Esophagus muscularis mucosa (tissue), 4 donors: Measurements from ENCODE around the gene CCDC198.

Source experiments
- EP300 ChIP-seq: sonication (generic); formaldehyde crosslinking; IDR thresholded peaks from one replicate; pipeline ENCODE4 v1.6.1; 2017; ENCODE audit warnings: antibody characterized with exemption
- POLR2A ChIP-seq: fragments of 450-650 bp; IDR thresholded peaks from one replicate; pipeline ENCODE4 v1.6.1; 2017; ENCODE audit warnings: antibody characterized with exemption, moderate library complexity, mild to moderate bottlenecking, low read depth
- POLR2AphosphoS5 ChIP-seq, 2 donors: sonication (generic); formaldehyde crosslinking; IDR thresholded peaks; one replicate each; pipeline ENCODE4 v1.6.1; 2017; ENCODE audit warnings: antibody characterized with exemption in 2 of 2
- TF ChIP-seq, protein P1 (sequence below), 3 experiments: fragments of 200-600 bp in 2 of 3; fragments of 450-650 bp in 1 of 3; sonication (generic) in 2 of 3; IDR thresholded peaks; one replicate each; pipeline ENCODE4 v1.5.1; 2017 to 2019; ENCODE audit warnings: antibody characterized with exemption in 3 of 3, mild to moderate bottlenecking in 2 of 3, moderate library complexity in 1 of 3

DNA sequence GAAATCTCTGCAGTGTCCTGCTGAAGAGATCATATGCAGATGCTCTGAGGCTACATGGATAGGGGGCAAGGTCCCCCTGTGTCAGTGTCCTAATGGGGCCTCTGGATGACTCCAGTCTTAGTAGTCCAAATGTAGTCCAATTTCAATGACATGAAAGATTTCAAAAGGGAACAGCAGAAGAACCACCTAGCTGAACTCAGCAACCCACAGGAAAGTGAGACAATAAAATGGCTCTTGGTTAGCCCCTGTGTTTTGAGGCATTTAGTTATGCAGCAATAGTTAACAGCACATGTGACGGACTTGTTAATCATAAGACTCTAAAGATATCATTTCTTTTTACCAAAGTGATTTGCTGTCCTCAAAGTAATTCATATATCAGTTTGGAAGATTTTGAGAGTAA, 22.7 kb downstream of the CCDC198 start:
- TF ChIP-seq EP300 (no peak), POLR2AphosphoS5 (IDR thresholded peaks at IDR 0.05) (no peak), POLR2A (no peak)
- TF ChIP-seq, protein P1, sequence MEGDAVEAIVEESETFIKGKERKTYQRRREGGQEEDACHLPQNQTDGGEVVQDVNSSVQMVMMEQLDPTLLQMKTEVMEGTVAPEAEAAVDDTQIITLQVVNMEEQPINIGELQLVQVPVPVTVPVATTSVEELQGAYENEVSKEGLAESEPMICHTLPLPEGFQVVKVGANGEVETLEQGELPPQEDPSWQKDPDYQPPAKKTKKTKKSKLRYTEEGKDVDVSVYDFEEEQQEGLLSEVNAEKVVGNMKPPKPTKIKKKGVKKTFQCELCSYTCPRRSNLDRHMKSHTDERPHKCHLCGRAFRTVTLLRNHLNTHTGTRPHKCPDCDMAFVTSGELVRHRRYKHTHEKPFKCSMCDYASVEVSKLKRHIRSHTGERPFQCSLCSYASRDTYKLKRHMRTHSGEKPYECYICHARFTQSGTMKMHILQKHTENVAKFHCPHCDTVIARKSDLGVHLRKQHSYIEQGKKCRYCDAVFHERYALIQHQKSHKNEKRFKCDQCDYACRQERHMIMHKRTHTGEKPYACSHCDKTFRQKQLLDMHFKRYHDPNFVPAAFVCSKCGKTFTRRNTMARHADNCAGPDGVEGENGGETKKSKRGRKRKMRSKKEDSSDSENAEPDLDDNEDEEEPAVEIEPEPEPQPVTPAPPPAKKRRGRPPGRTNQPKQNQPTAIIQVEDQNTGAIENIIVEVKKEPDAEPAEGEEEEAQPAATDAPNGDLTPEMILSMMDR (IDR thresholded peaks at IDR 0.05), result no peak
